Mesenchymal stem cell (in vitro differentiated cells and primary cell): Measurements from ENCODE around the gene C2CD4A.

Experiments
- DNase-seq: peaks from one replicate; pipeline ENCODE4 v3.0.0-alpha.2; 2013
- H2AFZ ChIP-seq: one replicate; pipeline ENCODE4 v1.6.1; 2013; ENCODE audit warnings: low read depth, mild to moderate bottlenecking, control low read depth, inconsistent platforms, low read length, moderate library complexity
- H2AK5ac ChIP-seq: 2 replicates; pipeline ENCODE4 v1.6.1; 2013; ENCODE audit warnings: low read length, moderate library complexity, mild to moderate bottlenecking, inconsistent platforms; ENCODE audit not compliant: severe bottlenecking
- H2BK120ac ChIP-seq: one replicate; pipeline ENCODE4 v1.6.1; 2013; ENCODE audit warnings: low read depth, mild to moderate bottlenecking, inconsistent platforms, low read length, moderate library complexity
- H2BK12ac ChIP-seq, 2 experiments: one replicate each; pipeline ENCODE4 v1.6.1; 2013; ENCODE audit warnings: inconsistent platforms in 2 of 2, low read length in 2 of 2, mild to moderate bottlenecking in 2 of 2, moderate library complexity in 2 of 2, control low read depth in 1 of 2
- H2BK15ac ChIP-seq: one replicate; pipeline ENCODE4 v1.6.1; 2013; ENCODE audit warnings: mild to moderate bottlenecking, low read depth, inconsistent platforms; ENCODE audit not compliant: poor library complexity, severe bottlenecking
- H2BK5ac ChIP-seq: 2 replicates; pipeline ENCODE4 v1.6.1; 2013; ENCODE audit warnings: low read depth, mild to moderate bottlenecking, low read length, control low read depth, inconsistent platforms; ENCODE audit not compliant: poor library complexity, severe bottlenecking
- H3K14ac ChIP-seq, 2 experiments: one replicate each; pipeline ENCODE4 v1.6.1; 2013; ENCODE audit warnings: inconsistent platforms in 2 of 2, low read length in 2 of 2, control low read depth in 1 of 2, mild to moderate bottlenecking in 1 of 2, moderate library complexity in 1 of 2
- H3K18ac ChIP-seq, 2 experiments: one replicate each; pipeline ENCODE4 v1.6.1; 2013; ENCODE audit warnings: inconsistent platforms in 2 of 2, low read length in 2 of 2, control low read depth in 1 of 2, low read depth in 1 of 2, mild to moderate bottlenecking in 1 of 2
- H3K23ac ChIP-seq, 2 experiments: one replicate each; pipeline ENCODE4 v1.6.1; 2013; ENCODE audit warnings: inconsistent platforms in 2 of 2, low read length in 2 of 2, mild to moderate bottlenecking in 2 of 2, moderate library complexity in 2 of 2, control low read depth in 1 of 2
- H3K27ac ChIP-seq: 2 replicates; pipeline ENCODE4 v1.5.1; 2013; ENCODE audit warnings: mild to moderate bottlenecking, moderate library complexity, low read length, control low read depth, inconsistent platforms; ENCODE audit not compliant: poor library complexity, severe bottlenecking
- H3K27me3 ChIP-seq, 2 experiments: 2 replicates each; pipeline versions ENCODE4 v1.6.1 to v1.7.0; 2013; ENCODE audit warnings: low read length in 2 of 2, mild to moderate bottlenecking in 2 of 2, moderate library complexity in 2 of 2, control low read depth in 1 of 2, inconsistent platforms in 1 of 2; ENCODE audit not compliant: control insufficient read depth in 1 of 2, insufficient read depth in 1 of 2
- H3K36me3 ChIP-seq, 2 experiments: 2 replicates each; pipeline versions ENCODE4 v1.6.1 to v1.7.0; 2013; ENCODE audit warnings: low read length in 2 of 2, control low read depth in 1 of 2, inconsistent platforms in 1 of 2, low read depth in 1 of 2, mild to moderate bottlenecking in 1 of 2; ENCODE audit not compliant: insufficient read depth in 2 of 2, control insufficient read depth in 1 of 2
- H3K4ac ChIP-seq, 2 experiments: one replicate each; pipeline ENCODE4 v1.6.1; 2013; ENCODE audit warnings: inconsistent platforms in 2 of 2, low read length in 2 of 2, mild to moderate bottlenecking in 2 of 2, moderate library complexity in 2 of 2, control low read depth in 1 of 2, low read depth in 1 of 2
- H3K4me1 ChIP-seq: 2 replicates; pipeline ENCODE4 v1.6.1; 2013; ENCODE audit warnings: low read depth, low read length, control low read depth; ENCODE audit not compliant: control insufficient read depth, insufficient read depth
- H3K4me2 ChIP-seq: 2 replicates; pipeline ENCODE4 v1.6.1; 2013; ENCODE audit warnings: low read length, mild to moderate bottlenecking, inconsistent platforms; ENCODE audit not compliant: poor library complexity, severe bottlenecking
- H3K4me3 ChIP-seq, 2 experiments: 2 replicates each; pipeline versions ENCODE4 v1.5.1 to v1.7.0; 2013; ENCODE audit warnings: low read length in 2 of 2, mild to moderate bottlenecking in 2 of 2, control low read depth in 1 of 2, low read depth in 1 of 2; ENCODE audit not compliant: insufficient read depth in 1 of 2
- H3K79me1 ChIP-seq: replicated peaks from 2 replicates; pipeline ENCODE4 v1.6.1; 2013; ENCODE audit warnings: mild to moderate bottlenecking, control low read depth, low read length, inconsistent platforms; ENCODE audit not compliant: poor library complexity, severe bottlenecking
- H3K9ac ChIP-seq: 2 replicates; pipeline ENCODE4 v1.7.0; 2013; ENCODE audit warnings: mild to moderate bottlenecking, low read length, moderate library complexity
- H3K9me3 ChIP-seq: 2 replicates; pipeline ENCODE4 v1.7.0; 2013; ENCODE audit warnings: mild to moderate bottlenecking, low read length; ENCODE audit not compliant: control insufficient read depth
- H4K8ac ChIP-seq: one replicate; pipeline ENCODE4 v1.6.1; 2013; ENCODE audit warnings: inconsistent platforms, mild to moderate bottlenecking, low read length, moderate library complexity
- H4K91ac ChIP-seq: one replicate; pipeline ENCODE4 v1.6.1; 2013; ENCODE audit warnings: mild to moderate bottlenecking, low read length, inconsistent platforms
- WGBS: methylation state at CpG from one replicate; pipeline ENCODE4 v1.1.7; 2013; ENCODE audit warnings: mixed read lengths; 5-methylcytosine and 5-hydroxymethylcytosine counted together

The C2CD4A gene

DNA sequence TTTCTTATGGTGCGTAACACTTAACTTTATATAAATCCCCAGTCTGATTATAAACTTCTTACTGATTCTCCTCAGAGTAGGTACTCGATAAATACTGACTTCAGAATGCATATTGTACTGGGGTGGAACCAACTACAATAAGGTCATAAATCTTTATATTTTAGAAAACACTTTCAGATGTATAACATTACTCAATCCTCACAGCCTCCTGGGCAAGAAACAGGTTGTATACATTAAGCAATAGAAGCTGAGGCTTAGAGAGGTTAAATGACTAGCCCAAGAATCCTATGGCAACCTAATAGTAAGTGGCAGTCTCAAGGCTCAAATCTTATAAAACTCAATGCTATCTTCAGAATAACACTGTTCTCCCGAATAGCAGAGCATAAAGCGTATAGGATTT is 15.6 kb upstream of the C2CD4A start:
- Histone ChIP-seq H3K36me3 (no peaks in the 10 kb centered on the region), H2BK120ac (no peak overlapping the region), H2BK15ac (no peak overlapping the region), H3K23ac (no peak overlapping the region), H2BK12ac (no peak overlapping the region), H3K27ac (no peak overlapping the region), H2AFZ (no peak overlapping the region), H3K4me3 (no peak overlapping the region), H2BK5ac (no peak overlapping the region), H3K4ac (no peak overlapping the region), H4K8ac (no peak overlapping the region), H4K91ac (no peak overlapping the region), H3K79me1 (peaks cover 18% of the 10 kb centered on the region), H2AK5ac (no peak overlapping the region), H3K14ac (no peak overlapping the region), H3K9ac (no peak overlapping the region), H3K9me3 (no peaks in the 10 kb centered on the region), H3K4me1 (no peaks in the 10 kb centered on the region), H3K18ac (no peak overlapping the region), H3K27me3 (no peaks in the 10 kb centered on the region), H3K4me2 (no peak overlapping the region)
- WGBS: 97% methylated on average over 3 of the region's 4 CpGs
- DNase-seq: no peak

DNA sequence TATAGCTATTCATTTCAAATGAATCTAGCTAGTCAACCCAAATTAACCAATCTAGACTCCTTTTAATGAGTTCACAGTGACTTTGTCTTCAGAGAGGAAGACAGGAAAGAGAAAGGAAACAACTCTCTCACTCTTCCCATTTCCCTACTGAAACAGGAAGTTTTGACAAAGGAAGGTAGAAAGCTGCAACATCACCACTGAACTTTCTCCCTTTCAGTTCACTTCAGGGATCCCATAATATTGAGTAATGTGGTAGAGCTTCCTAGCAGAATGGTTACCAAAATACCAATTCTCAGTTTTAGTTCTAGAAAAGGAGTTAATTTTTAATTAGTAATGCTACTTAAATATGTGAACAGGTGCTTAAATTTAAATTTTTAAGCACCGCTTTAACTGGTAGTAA is 14.1 kb upstream of the C2CD4A start:
- H2BK120ac ChIP-seq: no peak overlapping the region
- no peak overlapping the region for H2AK5ac ChIP-seq
- H4K8ac ChIP-seq: no peak overlapping the region
- H2BK12ac ChIP-seq: no peak overlapping the region
- no peak overlapping the region for H3K9ac ChIP-seq
- peaks cover 16% of the 10 kb centered on the region for H3K79me1 ChIP-seq
- H2BK15ac ChIP-seq: no peak overlapping the region
- WGBS: no CpG with 5 or more reads among the region's 1 CpG
- H3K4ac ChIP-seq: no peak overlapping the region
- no peaks in the 10 kb centered on the region for H3K36me3 ChIP-seq
- no peak overlapping the region for H2AFZ ChIP-seq
- H3K4me1 ChIP-seq: no peaks in the 10 kb centered on the region
- no peaks in the 10 kb centered on the region for H3K27me3 ChIP-seq
- H3K4me3 ChIP-seq: no peak overlapping the region
- DNase-seq: no peak
- no peak overlapping the region for H3K14ac ChIP-seq
- H3K23ac ChIP-seq: no peak overlapping the region
- no peak overlapping the region for H4K91ac ChIP-seq
- H3K18ac ChIP-seq: no peak overlapping the region
- H3K4me2 ChIP-seq: no peak overlapping the region
- H3K27ac ChIP-seq: no peak overlapping the region
- no peak overlapping the region for H2BK5ac ChIP-seq
- H3K9me3 ChIP-seq: no peaks in the 10 kb centered on the region

DNA sequence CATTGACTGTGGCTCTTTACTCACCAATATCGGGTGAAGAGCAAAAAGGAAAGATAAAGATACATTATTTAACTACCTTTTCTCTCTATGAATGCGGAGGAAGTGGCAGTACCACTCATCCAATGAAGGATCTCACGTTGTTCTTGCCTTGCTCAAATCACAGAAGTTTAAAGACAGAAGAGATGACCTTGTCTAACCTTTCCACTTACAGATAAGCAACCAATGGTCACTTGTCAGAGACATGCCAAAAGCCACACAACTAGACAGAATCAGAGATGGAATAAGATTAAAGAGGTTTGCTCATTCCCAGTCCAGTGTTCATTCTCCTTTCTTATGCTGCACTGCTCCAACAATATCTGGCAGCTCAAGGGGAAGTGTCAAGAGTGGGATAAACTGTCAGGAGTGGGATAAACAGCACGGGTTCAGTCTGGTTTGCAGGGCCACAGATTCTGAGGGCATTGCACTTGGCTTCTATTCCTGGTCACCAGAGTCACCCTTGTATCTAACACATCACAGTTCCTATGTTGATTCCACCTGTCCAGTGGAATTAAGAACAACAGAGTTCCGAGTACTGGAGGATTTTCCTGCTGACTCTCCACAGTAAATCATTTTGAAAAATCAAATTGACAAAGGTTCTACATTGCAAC is 13.2 kb upstream of the C2CD4A start:
- H2BK120ac ChIP-seq: no peak overlapping the region
- no peak overlapping the region for H3K23ac ChIP-seq
- H3K4ac ChIP-seq: no peak overlapping the region
- DNase-seq: no peak
- H2AFZ ChIP-seq: no peak overlapping the region
- no peak overlapping the region for H2BK12ac ChIP-seq
- whole genome bisulfite sequencing: 92% methylated on average over 5 of the region's 5 CpGs
- no peak overlapping the region for H3K18ac ChIP-seq
- H4K91ac ChIP-seq: no peak overlapping the region
- H3K4me1 ChIP-seq: peaks cover 2% of the 10 kb centered on the region
- H3K27me3 ChIP-seq: no peaks in the 10 kb centered on the region
- H3K4me3 ChIP-seq: no peak overlapping the region
- no peak overlapping the region for H4K8ac ChIP-seq
- H3K27ac ChIP-seq: no peak overlapping the region
- H3K36me3 ChIP-seq: no peaks in the 10 kb centered on the region
- H2BK5ac ChIP-seq: no peak overlapping the region
- H3K4me2 ChIP-seq: no peak overlapping the region
- peaks cover 17% of the 10 kb centered on the region for H3K79me1 ChIP-seq
- H2BK15ac ChIP-seq: no peak overlapping the region
- no peaks in the 10 kb centered on the region for H3K9me3 ChIP-seq
- no peak overlapping the region for H3K9ac ChIP-seq
- H2AK5ac ChIP-seq: no peak overlapping the region
- no peak overlapping the region for H3K14ac ChIP-seq

GRCh38 chr15:62054979-62055378 is 11.8 kb upstream of the C2CD4A start:
- Histone ChIP-seq H2BK15ac (no peak overlapping the region), H2BK120ac (no peak overlapping the region), H3K36me3 (no peaks in the 10 kb centered on the region), H3K9ac (no peak overlapping the region), H2AK5ac (no peak overlapping the region), H2BK5ac (no peak overlapping the region), H3K9me3 (no peaks in the 10 kb centered on the region), H3K27me3 (no peaks in the 10 kb centered on the region), H3K4ac (no peak overlapping the region), H2BK12ac (no peak overlapping the region), H3K27ac (no peak overlapping the region), H3K23ac (no peak overlapping the region), H3K4me3 (no peak overlapping the region), H2AFZ (no peak overlapping the region), H3K4me1 (peaks cover 4% of the 10 kb centered on the region), H3K79me1 (peaks cover 19% of the 10 kb centered on the region), H4K8ac (no peak overlapping the region), H4K91ac (no peak overlapping the region), H3K14ac (no peak overlapping the region), H3K18ac (no peak overlapping the region), H3K4me2 (no peak overlapping the region)
- no peak for DNase-seq
- WGBS: 89% methylated on average over 4 of the region's 5 CpGs
